GM18951 (cell line): Measurements from ENCODE around the gene ECHDC1.

Experiments
- POLR2A ChIP-seq: IDR thresholded peaks from 4 replicates; pipeline ENCODE4 v1.6.1; 2011; ENCODE audit warnings: mild to moderate bottlenecking; ENCODE audit not compliant: insufficient read length, insufficient read depth; ENCODE audit errors: extremely low read depth
- in situ Hi-C: fragments of 300-500 bp; cut with MboI; formaldehyde crosslinking; loops from one replicate; pipeline ENCODE4 v1.12.0; 2022; ENCODE audit warnings: low sequenced_read_pairs, mixed read lengths, inconsistent platforms; ENCODE audit not compliant: unreplicated experiment

ECHDC1 gene

DNA sequence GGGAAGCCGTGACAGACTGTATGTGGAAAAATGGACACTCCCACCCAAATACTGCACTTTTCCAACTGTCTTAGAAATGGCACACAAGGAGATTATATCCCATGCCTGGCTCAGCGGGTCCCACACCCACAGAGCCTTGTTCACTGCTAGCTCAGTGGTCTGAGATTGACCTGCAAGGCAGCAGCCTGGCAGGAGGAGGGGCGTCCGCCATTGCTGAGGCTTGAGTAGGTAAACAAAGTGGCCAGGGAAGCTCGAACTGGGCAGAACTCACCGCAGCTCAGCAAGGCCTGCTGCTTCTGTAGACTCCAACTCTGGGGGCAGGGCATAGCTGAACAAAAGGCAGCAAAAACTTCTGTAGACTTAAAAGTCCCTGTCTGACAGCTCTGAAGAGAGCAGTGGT lies 88.1 kb downstream of the ECHDC1 start:
- in situ Hi-C loops, result no loop called here
- TF ChIP-seq POLR2A, result no peak

DNA sequence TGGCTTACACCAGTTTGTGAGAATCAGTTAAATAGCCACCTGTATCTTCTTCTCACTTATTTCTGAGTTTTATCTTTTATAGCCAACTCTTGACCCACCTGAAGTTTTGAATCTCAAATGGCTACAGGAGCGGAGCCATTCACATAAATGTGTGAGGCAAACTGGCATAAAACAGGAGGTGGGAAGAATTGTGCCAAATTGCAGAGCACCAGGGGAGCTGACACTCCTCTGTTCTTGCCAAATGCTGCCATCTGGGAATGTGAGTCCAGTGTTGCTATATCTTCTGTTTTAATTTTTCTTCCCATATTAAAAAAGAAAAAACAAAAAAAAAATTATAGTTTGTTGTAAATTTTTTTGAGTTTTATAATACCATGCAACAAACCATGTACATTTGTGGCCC lies 93.8 kb downstream of the ECHDC1 start:
- in situ Hi-C loops, result no loop called here
- TF ChIP-seq POLR2A, result no peak

GRCh38 chr6:127247114-127248096 lies 96.0 kb downstream of the ECHDC1 start:
- in situ Hi-C loops, result no loop called here
- no peak for TF ChIP-seq POLR2A

DNA sequence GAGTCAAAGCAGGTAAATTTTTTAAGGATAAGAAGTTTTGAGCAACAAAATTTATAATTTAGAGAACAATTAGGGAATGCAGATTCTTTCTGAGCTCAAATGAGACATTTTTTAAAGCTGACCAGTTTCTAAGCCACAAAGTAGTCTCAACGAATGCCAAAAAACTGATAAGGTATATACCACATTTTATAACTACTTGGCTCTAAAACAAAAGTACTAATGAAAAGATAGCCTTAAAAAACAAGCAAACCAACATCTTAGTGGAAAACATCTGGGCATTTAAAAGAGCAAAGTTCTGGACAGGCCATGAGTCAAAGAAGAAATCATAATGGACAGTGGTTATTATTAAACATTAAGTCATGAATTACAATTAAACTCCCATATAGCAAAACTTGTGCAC lies 99.9 kb downstream of the ECHDC1 start:
- in situ Hi-C loops, result no loop called here
- TF ChIP-seq POLR2A, result no peak
